K562 (cell line): ENCODE results near the gene PRPF8. TPM values are rescaled to one million over a fixed set of nuclear protein-coding genes. Genes with fewer than 3 reads are reported as not detected.

ENCODE experiments used
- GABPA ChIP-seq: fragments of 200-800 bp; sonication (Bioruptor generic); conservative IDR thresholded peaks from 2 replicates; pipeline ENCODE4 v1.6.1; 2016; ENCODE audit warnings: low read depth, missing genetic modification characterization, missing compliant biosample characterization
- KAT2B ChIP-seq: IDR thresholded peaks from one replicate; pipeline ENCODE4 v1.6.1; 2012; ENCODE audit warnings: low read depth, mild to moderate bottlenecking, control low read depth, inconsistent platforms, low read length, moderate library complexity
- MAFG ChIP-seq: fragments of 450-650 bp; conservative IDR thresholded peaks from 2 replicates; pipeline ENCODE4 v1.6.1; 2016; ENCODE audit warnings: missing genetic modification characterization, missing compliant biosample characterization
- NFYB ChIP-seq: IDR thresholded peaks from 2 replicates; pipeline ENCODE4 v1.6.1; 2011; ENCODE audit warnings: mild to moderate bottlenecking, moderate library complexity; ENCODE audit not compliant: insufficient read length; ENCODE audit errors: extremely low read depth
- NR2C1 ChIP-seq, 2 experiments: fragments of 450-650 bp; IDR thresholded peaks; 2 replicates each; pipeline ENCODE4 v1.6.1; 2017; ENCODE audit warnings: mild to moderate bottlenecking in 2 of 2, antibody characterized with exemption in 1 of 2, inconsistent platforms in 1 of 2, missing compliant biosample characterization in 1 of 2, missing genetic modification characterization in 1 of 2
- RBM22 ChIP-seq: fragments of 200-400 bp; formaldehyde crosslinking; IDR thresholded peaks from 2 replicates; pipeline ENCODE4 v1.6.1; 2018; ENCODE audit warnings: low read length, low read depth; ENCODE audit not compliant: poor library complexity, severe bottlenecking
- SNIP1 ChIP-seq: fragments of 450-650 bp; IDR thresholded peaks from 2 replicates; pipeline ENCODE4 v1.7.1; 2017; ENCODE audit warnings: low read depth, mild to moderate bottlenecking
- SRSF1 ChIP-seq: fragments of 200-400 bp; formaldehyde crosslinking; IDR thresholded peaks from 2 replicates; pipeline ENCODE4 v1.6.1; 2017; ENCODE audit warnings: mild to moderate bottlenecking, low read depth, low read length, moderate library complexity
- ZNF77 ChIP-seq: fragments of 250-450 bp; sonication (Bioruptor Pico); IDR thresholded peaks from 2 replicates; pipeline ENCODE4 v1.5.0; 2020
- polyA plus RNA-seq, 8 experiments: library from polyadenylated mRNA; depleted of rRNA in 4 of 8; stranded (reverse) in 5 of 8; unstranded in 3 of 8; fragments of >200 nt; fragmentation: Nextera tagmentation in 2 of 8; fragmentation: Illumina TruSeq in 1 of 8; extraction: Ambion mirVana in 2 of 8; extraction: Trizol in 1 of 8; gene quantifications; 2 replicates each; pipeline versions ENCODE4 v1.2.1 to v1.2.3, GENCODE V29; 2011 to 2014; ENCODE audit warnings: inconsistent platforms in 1 of 8, missing spikeins in 1 of 8
- total RNA-seq, 7 experiments: library from RNA; depleted of rRNA in 6 of 7; stranded (reverse); fragments of >200 nt in 6 of 7; fragmentation: Illumina TruSeq in 2 of 7; extraction: Trizol in 2 of 7; gene quantifications; 2 replicates each; pipeline versions ENCODE4 v1.2.1 to v1.2.3, GENCODE V29; 2011 to 2021; ENCODE audit warnings: low replicate concordance in 1 of 7
- TF ChIP-seq, protein P1 (sequence below): fragments of 250-450 bp; sonication (Bioruptor Pico); IDR thresholded peaks from 2 replicates; pipeline ENCODE4 v1.8.0; 2022; ENCODE audit warnings: inconsistent platforms, mild to moderate bottlenecking, moderate library complexity, borderline replicate concordance
- TF ChIP-seq, protein P2 (sequence below): fragments of 450-650 bp; IDR thresholded peaks from 2 replicates; pipeline ENCODE4 v1.6.1; 2016; ENCODE audit warnings: antibody characterized with exemption
- TF ChIP-seq, protein P3 (sequence below): IDR thresholded peaks from 2 replicates; pipeline ENCODE4 v1.6.1; 2014; ENCODE audit warnings: antibody characterized with exemption
- TF ChIP-seq, protein P4 (sequence below): IDR thresholded peaks from 3 replicates; pipeline ENCODE4 v1.6.1; 2011; ENCODE audit warnings: borderline replicate concordance, mild to moderate bottlenecking; ENCODE audit not compliant: insufficient read length, insufficient read depth
- TF ChIP-seq, protein P5 (sequence below), 2 experiments: IDR thresholded peaks; 2 replicates each; pipeline ENCODE4 v1.6.1; 2012; ENCODE audit warnings: improper control_type of control experiment in 2 of 2, low read depth in 2 of 2, low read length in 2 of 2, borderline replicate concordance in 1 of 2
- TF ChIP-seq, protein P6 (sequence below): fragments of 450-650 bp; formaldehyde crosslinking; IDR thresholded peaks from 2 replicates; pipeline ENCODE4 v1.4.0; 2020; ENCODE audit warnings: mild to moderate bottlenecking
- TF ChIP-seq, protein P7 (sequence below): sonication (generic); IDR thresholded peaks from 2 replicates; pipeline ENCODE4 v1.6.1; 2016

PRPF8 gene
- total and polyA plus RNA-seq, 9 of the 15 experiments (the other 6 are each of a cell fraction or from before 2014, with no cell fraction given), result 64.3 to 294 (median 85.9) TPM

DNA sequence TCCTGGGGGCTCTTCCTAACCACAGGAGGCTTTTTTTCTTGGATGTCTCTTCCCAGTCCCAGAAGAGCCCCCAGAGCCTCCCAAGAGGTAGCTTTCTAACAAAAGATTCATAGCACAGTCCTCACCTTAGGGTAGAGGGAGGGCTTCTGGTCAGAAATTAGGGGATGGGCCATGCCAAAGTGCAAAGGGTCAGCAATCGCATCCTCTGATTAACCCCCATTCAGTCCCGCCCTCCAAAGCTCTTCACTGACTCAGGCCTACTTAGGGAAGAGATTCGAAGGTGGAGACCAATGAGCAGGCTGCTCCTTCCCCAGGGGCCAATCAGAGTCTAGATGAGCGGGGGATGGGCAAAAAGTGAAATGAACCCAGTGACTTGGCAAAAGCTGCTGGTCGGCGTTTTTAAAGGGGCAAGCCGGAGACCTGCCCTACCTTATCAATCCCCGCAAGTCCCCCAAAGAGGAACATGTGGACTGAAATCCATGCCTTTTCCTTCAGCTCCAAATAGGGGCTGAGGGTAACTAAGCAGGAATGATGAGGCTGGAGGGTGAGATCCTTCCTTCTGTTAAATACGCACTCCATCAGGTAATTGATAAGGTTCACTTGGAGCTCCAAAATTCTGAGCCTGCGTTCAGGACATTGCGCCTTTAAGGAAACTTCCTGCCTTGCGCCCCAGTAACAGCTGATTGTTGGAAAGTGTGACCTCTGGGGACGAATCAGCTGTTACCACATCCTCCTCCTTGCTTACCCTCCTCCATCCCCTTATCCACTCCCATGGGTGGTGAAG is 32.4 kb upstream of the PRPF8 start (continued):
- TF ChIP-seq, protein P1, sequence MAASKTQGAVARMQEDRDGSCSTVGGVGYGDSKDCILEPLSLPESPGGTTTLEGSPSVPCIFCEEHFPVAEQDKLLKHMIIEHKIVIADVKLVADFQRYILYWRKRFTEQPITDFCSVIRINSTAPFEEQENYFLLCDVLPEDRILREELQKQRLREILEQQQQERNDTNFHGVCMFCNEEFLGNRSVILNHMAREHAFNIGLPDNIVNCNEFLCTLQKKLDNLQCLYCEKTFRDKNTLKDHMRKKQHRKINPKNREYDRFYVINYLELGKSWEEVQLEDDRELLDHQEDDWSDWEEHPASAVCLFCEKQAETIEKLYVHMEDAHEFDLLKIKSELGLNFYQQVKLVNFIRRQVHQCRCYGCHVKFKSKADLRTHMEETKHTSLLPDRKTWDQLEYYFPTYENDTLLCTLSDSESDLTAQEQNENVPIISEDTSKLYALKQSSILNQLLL, result no peak
- TF ChIP-seq GABPA (tag), result 0 out of 2 replicates have a peak, but pooled peaks have one; percentile 35
- TF ChIP-seq, protein P2, sequence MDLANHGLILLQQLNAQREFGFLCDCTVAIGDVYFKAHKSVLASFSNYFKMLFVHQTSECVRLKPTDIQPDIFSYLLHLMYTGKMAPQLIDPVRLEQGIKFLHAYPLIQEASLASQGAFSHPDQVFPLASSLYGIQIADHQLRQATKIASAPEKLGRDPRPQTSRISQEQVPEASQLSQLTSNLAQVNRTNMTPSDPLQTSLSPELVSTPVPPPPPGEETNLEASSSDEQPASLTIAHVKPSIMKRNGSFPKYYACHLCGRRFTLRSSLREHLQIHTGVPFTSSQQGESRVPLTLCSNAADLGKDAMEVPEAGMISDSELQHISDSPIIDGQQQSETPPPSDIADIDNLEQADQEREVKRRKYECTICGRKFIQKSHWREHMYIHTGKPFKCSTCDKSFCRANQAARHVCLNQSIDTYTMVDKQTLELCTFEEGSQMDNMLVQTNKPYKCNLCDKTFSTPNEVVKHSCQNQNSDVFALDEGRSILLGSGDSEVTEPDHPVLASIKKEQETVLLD, result no peak
- TF ChIP-seq SNIP1, result peak; percentile 97
- TF ChIP-seq NFYB, result peak; percentile 74
- TF ChIP-seq, protein P3, sequence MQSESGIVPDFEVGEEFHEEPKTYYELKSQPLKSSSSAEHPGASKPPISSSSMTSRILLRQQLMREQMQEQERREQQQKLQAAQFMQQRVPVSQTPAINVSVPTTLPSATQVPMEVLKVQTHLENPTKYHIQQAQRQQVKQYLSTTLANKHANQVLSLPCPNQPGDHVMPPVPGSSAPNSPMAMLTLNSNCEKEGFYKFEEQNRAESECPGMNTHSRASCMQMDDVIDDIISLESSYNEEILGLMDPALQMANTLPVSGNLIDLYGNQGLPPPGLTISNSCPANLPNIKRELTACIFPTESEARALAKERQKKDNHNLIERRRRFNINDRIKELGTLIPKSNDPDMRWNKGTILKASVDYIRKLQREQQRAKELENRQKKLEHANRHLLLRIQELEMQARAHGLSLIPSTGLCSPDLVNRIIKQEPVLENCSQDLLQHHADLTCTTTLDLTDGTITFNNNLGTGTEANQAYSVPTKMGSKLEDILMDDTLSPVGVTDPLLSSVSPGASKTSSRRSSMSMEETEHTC, result peak; percentile 25; the same call in 1 of the 2 replicates
- TF ChIP-seq NR2C1 (IDR thresholded peaks at IDR 0.05), result peak; percentile 82
- TF ChIP-seq NR2C1 (tag; IDR thresholded peaks at IDR 0.05), result peak; percentile 84
- TF ChIP-seq SRSF1, result no peak
- no peak for TF ChIP-seq ZNF77 (CRISPR knock-in tag)
- TF ChIP-seq KAT2B, result no peak
- TF ChIP-seq, protein P4, sequence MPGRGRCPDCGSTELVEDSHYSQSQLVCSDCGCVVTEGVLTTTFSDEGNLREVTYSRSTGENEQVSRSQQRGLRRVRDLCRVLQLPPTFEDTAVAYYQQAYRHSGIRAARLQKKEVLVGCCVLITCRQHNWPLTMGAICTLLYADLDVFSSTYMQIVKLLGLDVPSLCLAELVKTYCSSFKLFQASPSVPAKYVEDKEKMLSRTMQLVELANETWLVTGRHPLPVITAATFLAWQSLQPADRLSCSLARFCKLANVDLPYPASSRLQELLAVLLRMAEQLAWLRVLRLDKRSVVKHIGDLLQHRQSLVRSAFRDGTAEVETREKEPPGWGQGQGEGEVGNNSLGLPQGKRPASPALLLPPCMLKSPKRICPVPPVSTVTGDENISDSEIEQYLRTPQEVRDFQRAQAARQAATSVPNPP, result no peak
- no peak for TF ChIP-seq RBM22
- peak; percentile 92 for TF ChIP-seq MAFG (tag)
- TF ChIP-seq, protein P5, sequence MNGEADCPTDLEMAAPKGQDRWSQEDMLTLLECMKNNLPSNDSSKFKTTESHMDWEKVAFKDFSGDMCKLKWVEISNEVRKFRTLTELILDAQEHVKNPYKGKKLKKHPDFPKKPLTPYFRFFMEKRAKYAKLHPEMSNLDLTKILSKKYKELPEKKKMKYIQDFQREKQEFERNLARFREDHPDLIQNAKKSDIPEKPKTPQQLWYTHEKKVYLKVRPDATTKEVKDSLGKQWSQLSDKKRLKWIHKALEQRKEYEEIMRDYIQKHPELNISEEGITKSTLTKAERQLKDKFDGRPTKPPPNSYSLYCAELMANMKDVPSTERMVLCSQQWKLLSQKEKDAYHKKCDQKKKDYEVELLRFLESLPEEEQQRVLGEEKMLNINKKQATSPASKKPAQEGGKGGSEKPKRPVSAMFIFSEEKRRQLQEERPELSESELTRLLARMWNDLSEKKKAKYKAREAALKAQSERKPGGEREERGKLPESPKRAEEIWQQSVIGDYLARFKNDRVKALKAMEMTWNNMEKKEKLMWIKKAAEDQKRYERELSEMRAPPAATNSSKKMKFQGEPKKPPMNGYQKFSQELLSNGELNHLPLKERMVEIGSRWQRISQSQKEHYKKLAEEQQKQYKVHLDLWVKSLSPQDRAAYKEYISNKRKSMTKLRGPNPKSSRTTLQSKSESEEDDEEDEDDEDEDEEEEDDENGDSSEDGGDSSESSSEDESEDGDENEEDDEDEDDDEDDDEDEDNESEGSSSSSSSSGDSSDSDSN (IDR thresholded peaks at IDR 0.05; ENCODE audit: borderline replicate concordance in 1 of 2, low read depth in 2 of 2, low read length in 2 of 2), result no peak
- TF ChIP-seq, protein P6, sequence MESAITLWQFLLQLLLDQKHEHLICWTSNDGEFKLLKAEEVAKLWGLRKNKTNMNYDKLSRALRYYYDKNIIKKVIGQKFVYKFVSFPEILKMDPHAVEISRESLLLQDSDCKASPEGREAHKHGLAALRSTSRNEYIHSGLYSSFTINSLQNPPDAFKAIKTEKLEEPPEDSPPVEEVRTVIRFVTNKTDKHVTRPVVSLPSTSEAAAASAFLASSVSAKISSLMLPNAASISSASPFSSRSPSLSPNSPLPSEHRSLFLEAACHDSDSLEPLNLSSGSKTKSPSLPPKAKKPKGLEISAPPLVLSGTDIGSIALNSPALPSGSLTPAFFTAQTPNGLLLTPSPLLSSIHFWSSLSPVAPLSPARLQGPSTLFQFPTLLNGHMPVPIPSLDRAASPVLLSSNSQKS (CRISPR knock-in tag), result no peak
- TF ChIP-seq, protein P7, sequence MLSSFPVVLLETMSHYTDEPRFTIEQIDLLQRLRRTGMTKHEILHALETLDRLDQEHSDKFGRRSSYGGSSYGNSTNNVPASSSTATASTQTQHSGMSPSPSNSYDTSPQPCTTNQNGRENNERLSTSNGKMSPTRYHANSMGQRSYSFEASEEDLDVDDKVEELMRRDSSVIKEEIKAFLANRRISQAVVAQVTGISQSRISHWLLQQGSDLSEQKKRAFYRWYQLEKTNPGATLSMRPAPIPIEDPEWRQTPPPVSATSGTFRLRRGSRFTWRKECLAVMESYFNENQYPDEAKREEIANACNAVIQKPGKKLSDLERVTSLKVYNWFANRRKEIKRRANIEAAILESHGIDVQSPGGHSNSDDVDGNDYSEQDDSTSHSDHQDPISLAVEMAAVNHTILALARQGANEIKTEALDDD, result no peak
